OCI-LY7 (cell line): ENCODE data around the gene RASGRP3. TPM values are rescaled to one million over a fixed set of nuclear protein-coding genes. Genes with fewer than 3 reads are reported as not detected.

Source experiments
- BruUV-seq: library from RNA; stranded (reverse); fragments of 400-500 nt; replicated peaks from 2 replicates; lab custom pipeline; 2021; lab: Mats Ljungman, UMichigan
- CTCF ChIA-PET: fragments of 300-600 bp; sonication (Branson Sonifier 250); formaldehyde crosslinking; loops from one replicate; lab custom pipeline; 2022; ENCODE audit warnings: antibody characterized with exemption; ENCODE audit not compliant: unreplicated experiment; lab: Charles Lee
- POLR2A ChIA-PET: fragments of 300-600 bp; sonication (Branson Sonifier 250); formaldehyde crosslinking; loops from one replicate; lab custom pipeline; 2022; ENCODE audit warnings: antibody characterized with exemption; lab: Charles Lee
- DNase-seq: peaks from one replicate; pipeline ENCODE4 v3.0.0-alpha.2; 2015; ENCODE audit warnings: low spot score
- H2AFZ ChIP-seq: fragments of 200-600 bp; sonication (generic), shearing (Covaris generic); 2 replicates; pipeline ENCODE4 v1.6.1; 2014; ENCODE audit warnings: mild to moderate bottlenecking, antibody characterized with exemption, low read length, moderate library complexity
- H3K27ac ChIP-seq: fragments of 200-600 bp; sonication (generic); 2 replicates; pipeline ENCODE4 v1.5.1; 2014; ENCODE audit warnings: mixed run types, low read depth, mild to moderate bottlenecking, moderate library complexity, low read length, inconsistent platforms; ENCODE audit not compliant: poor library complexity, severe bottlenecking
- H3K36me3 ChIP-seq: fragments of 200-600 bp; sonication (generic); 2 replicates; pipeline ENCODE4 v1.6.1; 2014; ENCODE audit warnings: mild to moderate bottlenecking, antibody characterized with exemption, low read length, moderate library complexity, mixed read lengths; ENCODE audit not compliant: insufficient read depth
- H3K4me1 ChIP-seq: fragments of 200-600 bp; sonication (generic); 2 replicates; pipeline ENCODE4 v1.5.1; 2014; ENCODE audit warnings: mild to moderate bottlenecking, low read length; ENCODE audit not compliant: insufficient read depth, poor library complexity, severe bottlenecking
- H3K4me2 ChIP-seq: fragments of 200-600 bp; sonication (generic); 2 replicates; pipeline ENCODE4 v1.6.1; 2014; ENCODE audit warnings: mild to moderate bottlenecking, low read length
- H3K4me3 ChIP-seq: fragments of 200-600 bp; sonication (generic); 2 replicates; pipeline ENCODE4 v1.5.1; 2014; ENCODE audit warnings: mild to moderate bottlenecking, low read depth, low read length; ENCODE audit not compliant: poor library complexity, severe bottlenecking
- H3K79me2 ChIP-seq: fragments of 200-600 bp; sonication (generic); 2 replicates; pipeline ENCODE4 v1.6.1; 2016; ENCODE audit warnings: low read depth, mild to moderate bottlenecking, low read length, moderate library complexity, mixed read lengths; ENCODE audit not compliant: insufficient read depth
- H3K9me2 ChIP-seq: fragments of 200-600 bp; sonication (generic); 2 replicates; pipeline ENCODE4 v1.6.1; 2016; ENCODE audit warnings: mild to moderate bottlenecking, low read length, mixed read lengths; ENCODE audit not compliant: insufficient read depth
- H3K9me3 ChIP-seq: fragments of 200-600 bp; sonication (generic); 2 replicates; pipeline ENCODE4 v1.6.1; 2014; ENCODE audit warnings: mild to moderate bottlenecking, mixed run types, low read length, mixed read lengths
- H4K20me1 ChIP-seq: fragments of 200-600 bp; sonication (generic); 2 replicates; pipeline ENCODE4 v1.6.1; 2014; ENCODE audit warnings: mild to moderate bottlenecking, antibody characterized with exemption, low read length, moderate library complexity, mixed read lengths; ENCODE audit not compliant: insufficient read depth
- EZH2phosphoT487 ChIP-seq: fragments of 200-600 bp; sonication (generic); IDR thresholded peaks from 2 replicates; pipeline ENCODE4 v1.6.1; 2018; ENCODE audit warnings: low read depth, borderline replicate concordance, mild to moderate bottlenecking, mixed run types, antibody characterized with exemption, low read length, moderate library complexity, mixed read lengths
- intact Hi-C: fragments of 100-400 bp; cut with micrococcal nuclease; formaldehyde crosslinking; loops from one replicate; pipeline ENCODE4 v1.10.0; 2022; ENCODE audit not compliant: unreplicated experiment
- total RNA-seq, 2 experiments: library from RNA; depleted of rRNA in 1 of 2; stranded (reverse); fragments of >200 nt in 1 of 2; shearing (Covaris generic) in 1 of 2; gene quantifications; 2 replicates each; pipeline ENCODE4 v1.2.3, GENCODE V29; 2014 to 2022
- TF ChIP-seq, protein P1 (sequence below): fragments of 200-600 bp; sonication (generic); conservative IDR thresholded peaks from 2 replicates; pipeline ENCODE4 v1.5.1; 2014; ENCODE audit warnings: mild to moderate bottlenecking, antibody characterized with exemption, low read length, moderate library complexity, mixed read lengths

The RASGRP3 gene
- total RNA-seq, 2 experiments from 2014 or later, result 5.1 to 8.7 TPM

GRCh38 chr2:33430077-33430476, 46.4 kb upstream of the RASGRP3 start:
- ChIA-PET CTCF (no interaction called here), POLR2A (interaction anchor here (0.5 to 1.6 kb wide), 2 partner anchors 10 to 69 kb away, joined by 3 to 4 read pairs; no protein-coding TSS in a partner anchor)
- no peak for TF ChIP-seq EZH2phosphoT487
- TF ChIP-seq, protein P1, sequence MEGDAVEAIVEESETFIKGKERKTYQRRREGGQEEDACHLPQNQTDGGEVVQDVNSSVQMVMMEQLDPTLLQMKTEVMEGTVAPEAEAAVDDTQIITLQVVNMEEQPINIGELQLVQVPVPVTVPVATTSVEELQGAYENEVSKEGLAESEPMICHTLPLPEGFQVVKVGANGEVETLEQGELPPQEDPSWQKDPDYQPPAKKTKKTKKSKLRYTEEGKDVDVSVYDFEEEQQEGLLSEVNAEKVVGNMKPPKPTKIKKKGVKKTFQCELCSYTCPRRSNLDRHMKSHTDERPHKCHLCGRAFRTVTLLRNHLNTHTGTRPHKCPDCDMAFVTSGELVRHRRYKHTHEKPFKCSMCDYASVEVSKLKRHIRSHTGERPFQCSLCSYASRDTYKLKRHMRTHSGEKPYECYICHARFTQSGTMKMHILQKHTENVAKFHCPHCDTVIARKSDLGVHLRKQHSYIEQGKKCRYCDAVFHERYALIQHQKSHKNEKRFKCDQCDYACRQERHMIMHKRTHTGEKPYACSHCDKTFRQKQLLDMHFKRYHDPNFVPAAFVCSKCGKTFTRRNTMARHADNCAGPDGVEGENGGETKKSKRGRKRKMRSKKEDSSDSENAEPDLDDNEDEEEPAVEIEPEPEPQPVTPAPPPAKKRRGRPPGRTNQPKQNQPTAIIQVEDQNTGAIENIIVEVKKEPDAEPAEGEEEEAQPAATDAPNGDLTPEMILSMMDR, result no peak
- no peak overlapping the region for H2AFZ ChIP-seq
- H3K36me3 ChIP-seq, result no peaks in the 10 kb centered on the region
- no peak overlapping the region for H3K4me2 ChIP-seq
- intact Hi-C loops, result no loop called here
- DNase-seq, result no peak
- no peak overlapping the region for H3K4me3 ChIP-seq
- no peaks in the 10 kb centered on the region for H4K20me1 ChIP-seq
- no peaks in the 10 kb centered on the region for H3K9me3 ChIP-seq
- no peaks in the 10 kb centered on the region for H3K9me2 ChIP-seq
- BruUV-seq, result no TSS peak
- no peaks in the 10 kb centered on the region for H3K79me2 ChIP-seq
- no peak overlapping the region for H3K27ac ChIP-seq
- no peaks in the 10 kb centered on the region for H3K4me1 ChIP-seq

DNA sequence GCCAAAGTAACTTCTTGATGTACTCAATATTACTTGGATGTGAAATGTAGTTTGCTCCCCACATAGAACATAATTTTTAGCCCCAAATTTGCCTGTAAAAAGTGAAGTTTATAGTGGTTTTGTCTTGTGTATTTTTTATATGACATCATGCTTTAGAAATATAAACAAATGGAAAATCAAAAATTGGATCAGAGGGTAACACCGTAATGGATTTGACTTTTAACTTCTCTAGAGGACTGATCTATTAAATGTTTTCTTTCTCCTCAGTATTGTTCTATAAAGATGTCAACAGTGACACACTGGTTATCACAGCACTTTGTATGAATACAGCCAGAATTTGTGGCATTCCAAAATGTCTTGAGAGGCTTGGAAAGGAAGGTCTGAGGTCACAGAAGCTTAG, 45.6 kb upstream of the RASGRP3 start:
- Histone ChIP-seq H4K20me1 (no peaks in the 10 kb centered on the region), H3K4me2 (no peak overlapping the region), H3K79me2 (no peaks in the 10 kb centered on the region), H3K4me1 (no peaks in the 10 kb centered on the region), H2AFZ (no peak overlapping the region), H3K4me3 (no peak overlapping the region), H3K9me2 (no peaks in the 10 kb centered on the region), H3K27ac (no peak overlapping the region), H3K9me3 (no peaks in the 10 kb centered on the region), H3K36me3 (no peaks in the 10 kb centered on the region)
- ChIA-PET CTCF (no interaction called here), POLR2A (interaction anchor here (0.5 to 1.6 kb wide), 3 partner anchors 11 to 70 kb away, joined by 3 to 4 read pairs (median 4); no protein-coding TSS in a partner anchor)
- no peak for DNase-seq
- intact Hi-C loops, result no loop called here
- TF ChIP-seq, protein P1, result no peak
- no peak for TF ChIP-seq EZH2phosphoT487
- no TSS peak for BruUV-seq

GRCh38 chr2:33432871-33433270, 43.6 kb upstream of the RASGRP3 start:
- BruUV-seq, result no TSS peak
- no peak overlapping the region for H3K27ac ChIP-seq

More at GRCh38 chr2:33432871-33433270, 43.6 kb upstream of the RASGRP3 start:
- Histone ChIP-seq H3K9me2 (no peaks in the 10 kb centered on the region), H3K4me1 (no peaks in the 10 kb centered on the region), H2AFZ (no peak overlapping the region), H3K9me3 (no peaks in the 10 kb centered on the region), H3K4me2 (no peak overlapping the region), H3K4me3 (no peak overlapping the region), H4K20me1 (no peaks in the 10 kb centered on the region), H3K36me3 (no peaks in the 10 kb centered on the region), H3K79me2 (no peaks in the 10 kb centered on the region)
- no peak for TF ChIP-seq EZH2phosphoT487
- TF ChIP-seq, protein P1, result no peak
- DNase-seq, result no peak
- CTCF ChIA-PET, result interaction anchor here (0.6 kb wide), 1 partner anchor 46 kb away, joined by 5 read pairs; no protein-coding TSS in a partner anchor
- intact Hi-C loops, result no loop called here
- POLR2A ChIA-PET, result interaction anchor here (1.6 kb wide), 1 partner anchor 31 kb away, joined by 5 read pairs; no protein-coding TSS in a partner anchor
